HG02870 (cell line): ENCODE data around the gene SYVN1.

Experiments
- ATAC-seq: cut with Tn5 transposase; IDR thresholded peaks from one replicate; pipeline ENCODE4 v1.9.1; 2021; ENCODE audit warnings: mild to moderate bottlenecking, moderate library complexity; ENCODE audit not compliant: unreplicated experiment

SYVN1 gene

GRCh38 chr11:65114538-65115171 is 19.7 kb downstream of the SYVN1 start:
- ATAC-seq: no peak

GRCh38 chr11:65113839-65114238 is 20.5 kb downstream of the SYVN1 start:
- no peak for ATAC-seq

GRCh38 chr11:65113361-65113756 is 21.0 kb downstream of the SYVN1 start:
- ATAC-seq: no peak

GRCh38 chr11:65112546-65113360 is 21.6 kb downstream of the SYVN1 start:
- peak; percentile 32 for ATAC-seq

GRCh38 chr11:65111744-65112545 is 22.4 kb downstream of the SYVN1 start, which contains the start of gene TM7SF2:
Gene TM7SF2 (plus strand): TSS chr11:65111872. CDS start chr11:65112016, 144 bp downstream.
- peak; percentile 53 for ATAC-seq

- ATAC-seq: no peak
Observed at GRCh38 chr11:65111159-65111743, 23.1 kb downstream of the SYVN1 start.

GRCh38 chr11:65110354-65110861 is 23.9 kb downstream of the SYVN1 start:
- ATAC-seq: no peak

- ATAC-seq: no peak
Observed at GRCh38 chr11:65109231-65110198, 24.8 kb downstream of the SYVN1 start.

GRCh38 chr11:65108469-65109123 is 25.7 kb downstream of the SYVN1 start:
- no peak for ATAC-seq

- no peak for ATAC-seq
Observed at GRCh38 chr11:65107751-65108468, 26.4 kb downstream of the SYVN1 start.

GRCh38 chr11:65107078-65107477 is 27.2 kb downstream of the SYVN1 start:
- ATAC-seq: no peak

- no peak for ATAC-seq
Observed at GRCh38 chr11:65104628-65105027, 29.7 kb downstream of the SYVN1 start.

GRCh38 chr11:65103476-65103875 is 30.8 kb downstream of the SYVN1 start:
- no peak for ATAC-seq

- ATAC-seq: no peak
Observed at GRCh38 chr11:65102142-65103095, 31.9 kb downstream of the SYVN1 start.

- no peak for ATAC-seq
Observed at GRCh38 chr11:65100674-65101350, 33.5 kb downstream of the SYVN1 start.

- no peak for ATAC-seq
Observed at GRCh38 chr11:65096926-65097325, 37.4 kb downstream of the SYVN1 start.
